ENCODE results near the gene MYO1D.
"Not testable (repeated sequence)": the region's sequence is repeated elsewhere in the genome, so short reads cannot be mapped to it uniquely, and the experiment has no call there.

MYO1D gene

GRCh38 chr17:32763855-32764439 lies 113.0 kb downstream of the MYO1D start:
- peaks cover 12% of the 10 kb centered on the region for H3K4me1 Mint-ChIP-seq
- H3K36me3 Mint-ChIP-seq, result peaks cover 2% of the 10 kb centered on the region
- H3K9me3 Mint-ChIP-seq, result no peaks in the 10 kb centered on the region
- no peaks in the 10 kb centered on the region for H3K27me3 Mint-ChIP-seq
- no peak overlapping the region for H3K27ac Mint-ChIP-seq
- H3K4me3 Mint-ChIP-seq, result no peak overlapping the region

GRCh38 chr17:32759476-32759875 lies 117.4 kb downstream of the MYO1D start:
- H3K9me3 Mint-ChIP-seq, result no peaks in the 10 kb centered on the region
- H3K27me3 Mint-ChIP-seq, result no peaks in the 10 kb centered on the region
- H3K4me1 Mint-ChIP-seq, result peaks cover 12% of the 10 kb centered on the region
- no peak overlapping the region for H3K27ac Mint-ChIP-seq
- peaks cover 2% of the 10 kb centered on the region for H3K36me3 Mint-ChIP-seq
- no peak overlapping the region for H3K4me3 Mint-ChIP-seq

GRCh38 chr17:32757963-32758362 lies 119.0 kb downstream of the MYO1D start:
- Mint-ChIP-seq H3K27me3 (no peaks in the 10 kb centered on the region), H3K4me3 (no peak overlapping the region), H3K9me3 (no peaks in the 10 kb centered on the region), H3K4me1 (peaks cover 12% of the 10 kb centered on the region), H3K36me3 (no peaks in the 10 kb centered on the region), H3K27ac (no peak overlapping the region)

- H3K27ac Mint-ChIP-seq, result no peak overlapping the region
- H3K9me3 Mint-ChIP-seq, result no peaks in the 10 kb centered on the region
- H3K27me3 Mint-ChIP-seq, result no peaks in the 10 kb centered on the region
- H3K4me1 Mint-ChIP-seq, result peaks cover 12% of the 10 kb centered on the region
- no peak overlapping the region for H3K4me3 Mint-ChIP-seq
- no peaks in the 10 kb centered on the region for H3K36me3 Mint-ChIP-seq
Measured at GRCh38 chr17:32756696-32757095, 120.2 kb downstream of the MYO1D start.

- no peaks in the 10 kb centered on the region for H3K36me3 Mint-ChIP-seq
- H3K4me1 Mint-ChIP-seq, result peaks cover 12% of the 10 kb centered on the region
- H3K9me3 Mint-ChIP-seq, result no peaks in the 10 kb centered on the region
- H3K27ac Mint-ChIP-seq, result no peak overlapping the region
- no peak overlapping the region for H3K4me3 Mint-ChIP-seq
- H3K27me3 Mint-ChIP-seq, result no peaks in the 10 kb centered on the region
Measured at GRCh38 chr17:32755045-32755805, 121.7 kb downstream of the MYO1D start.

GRCh38 chr17:32752934-32753333 lies 124.0 kb downstream of the MYO1D start:
- no peaks in the 10 kb centered on the region for H3K4me1 Mint-ChIP-seq

GRCh38 chr17:32747856-32748255 lies 129.1 kb downstream of the MYO1D start:
- H3K27me3 Mint-ChIP-seq, result no peaks in the 10 kb centered on the region
- H3K9me3 Mint-ChIP-seq, result no peaks in the 10 kb centered on the region
- no peaks in the 10 kb centered on the region for H3K4me1 Mint-ChIP-seq
- H3K36me3 Mint-ChIP-seq, result no peaks in the 10 kb centered on the region
- no peak overlapping the region for H3K4me3 Mint-ChIP-seq
- no peak overlapping the region for H3K27ac Mint-ChIP-seq

More at GRCh38 chr17:32752934-32753333, 124.0 kb downstream of the MYO1D start:
- Mint-ChIP-seq H3K4me3 (no peak overlapping the region), H3K27ac (no peak overlapping the region), H3K27me3 (no peaks in the 10 kb centered on the region), H3K36me3 (no peaks in the 10 kb centered on the region), H3K9me3 (no peaks in the 10 kb centered on the region)

GRCh38 chr17:32746698-32747097 lies 130.2 kb downstream of the MYO1D start:
- Mint-ChIP-seq H3K4me1 (no peaks in the 10 kb centered on the region), H3K36me3 (no peaks in the 10 kb centered on the region), H3K27me3 (no peaks in the 10 kb centered on the region), H3K9me3 (no peaks in the 10 kb centered on the region), H3K4me3 (no peak overlapping the region), H3K27ac (no peak overlapping the region)

GRCh38 chr17:32746280-32746679 lies 130.6 kb downstream of the MYO1D start:
- Mint-ChIP-seq H3K4me3 (no peak overlapping the region), H3K36me3 (no peaks in the 10 kb centered on the region), H3K27ac (no peak overlapping the region), H3K27me3 (no peaks in the 10 kb centered on the region), H3K9me3 (no peaks in the 10 kb centered on the region), H3K4me1 (no peaks in the 10 kb centered on the region)

GRCh38 chr17:32742681-32743538 lies 134.0 kb downstream of the MYO1D start:
- Mint-ChIP-seq H3K4me3 (no peak overlapping the region), H3K27me3 (no peaks in the 10 kb centered on the region), H3K4me1 (no peaks in the 10 kb centered on the region), H3K9me3 (no peaks in the 10 kb centered on the region), H3K27ac (no peak overlapping the region), H3K36me3 (no peaks in the 10 kb centered on the region)

- Mint-ChIP-seq H3K36me3 (peaks cover 2% of the 10 kb centered on the region), H3K9me3 (no peaks in the 10 kb centered on the region), H3K4me1 (no peaks in the 10 kb centered on the region), H3K27ac (no peak overlapping the region), H3K27me3 (no peaks in the 10 kb centered on the region), H3K4me3 (no peak overlapping the region)
Measured at GRCh38 chr17:32741381-32741780, 135.5 kb downstream of the MYO1D start.

- Mint-ChIP-seq H3K27ac (no peak overlapping the region), H3K36me3 (peaks cover 2% of the 10 kb centered on the region), H3K27me3 (no peaks in the 10 kb centered on the region), H3K9me3 (no peaks in the 10 kb centered on the region), H3K4me3 (no peak overlapping the region), H3K4me1 (no peaks in the 10 kb centered on the region)
Measured at GRCh38 chr17:32739722-32740121, 137.2 kb downstream of the MYO1D start.

- H3K36me3 Mint-ChIP-seq, H3K27ac Mint-ChIP-seq, H3K4me3 Mint-ChIP-seq, H3K27me3 Mint-ChIP-seq, H3K4me1 Mint-ChIP-seq, H3K9me3 Mint-ChIP-seq: not testable (repeated sequence)
Measured at GRCh38 chr17:32739151-32739550, 137.8 kb downstream of the MYO1D start.

- Mint-ChIP-seq H3K27me3 (no peaks in the 10 kb centered on the region), H3K9me3 (no peaks in the 10 kb centered on the region), H3K4me1 (no peaks in the 10 kb centered on the region), H3K36me3 (peaks cover 4% of the 10 kb centered on the region), H3K4me3 (no peak overlapping the region), H3K27ac (no peak overlapping the region)
Measured at GRCh38 chr17:32733401-32733800, 143.5 kb downstream of the MYO1D start.

GRCh38 chr17:32732900-32733299 lies 144.0 kb downstream of the MYO1D start:
- Mint-ChIP-seq H3K27ac (no peak overlapping the region), H3K9me3 (no peaks in the 10 kb centered on the region), H3K27me3 (no peaks in the 10 kb centered on the region), H3K4me3 (no peak overlapping the region), H3K36me3 (peaks cover 4% of the 10 kb centered on the region), H3K4me1 (no peaks in the 10 kb centered on the region)

GRCh38 chr17:32732296-32732642 lies 144.7 kb downstream of the MYO1D start:
- H3K27me3 Mint-ChIP-seq, result no peaks in the 10 kb centered on the region
- H3K36me3 Mint-ChIP-seq, result peaks cover 4% of the 10 kb centered on the region
- no peak overlapping the region for H3K4me3 Mint-ChIP-seq
- no peaks in the 10 kb centered on the region for H3K9me3 Mint-ChIP-seq
- no peaks in the 10 kb centered on the region for H3K4me1 Mint-ChIP-seq
- no peak overlapping the region for H3K27ac Mint-ChIP-seq

Data from activated naive CD4-positive, alpha-beta T cell treated with anti-CD3 and anti-CD28 coated beads, Interleukin-2, amount 50 U/mL, for 24 hours (primary cell).